Stimulated activated naive CD8-positive, alpha-beta T cell treated with anti-CD3 and anti-CD28 coated beads, Interleukin-15, Interleukin-2, amounts not matched to agents 100 U/mL and 50 U/mL, for 24 hours (primary cell): ENCODE data around the gene PRDX3.
"Not testable (repeated sequence)": the region's sequence is repeated elsewhere in the genome, so short reads cannot be mapped to it uniquely, and the experiment has no call there.

Source experiments
- ATAC-seq: fragments of 150-1000 bp; cut with Tn5 transposase; one replicate; pipeline ENCODE4 v1.10.0; 2021
- DNase-seq: peaks from one replicate; pipeline ENCODE4 v3.0.0; 2021

The PRDX3 gene

GRCh38 chr10:119165171-119166117 is 13.2 kb downstream of the PRDX3 start, which contains the start of gene SFXN4:
SFXN4 (minus strand) TSS chr10:119165714; CDS start chr10:119165647, 67 bp downstream.
- peak; percentile 94 for ATAC-seq
- peak; percentile 86 for DNase-seq

- no peak for ATAC-seq
- DNase-seq = no peak
Observed at GRCh38 chr10:119162452-119163092, 16.0 kb downstream of the PRDX3 start.

DNA sequence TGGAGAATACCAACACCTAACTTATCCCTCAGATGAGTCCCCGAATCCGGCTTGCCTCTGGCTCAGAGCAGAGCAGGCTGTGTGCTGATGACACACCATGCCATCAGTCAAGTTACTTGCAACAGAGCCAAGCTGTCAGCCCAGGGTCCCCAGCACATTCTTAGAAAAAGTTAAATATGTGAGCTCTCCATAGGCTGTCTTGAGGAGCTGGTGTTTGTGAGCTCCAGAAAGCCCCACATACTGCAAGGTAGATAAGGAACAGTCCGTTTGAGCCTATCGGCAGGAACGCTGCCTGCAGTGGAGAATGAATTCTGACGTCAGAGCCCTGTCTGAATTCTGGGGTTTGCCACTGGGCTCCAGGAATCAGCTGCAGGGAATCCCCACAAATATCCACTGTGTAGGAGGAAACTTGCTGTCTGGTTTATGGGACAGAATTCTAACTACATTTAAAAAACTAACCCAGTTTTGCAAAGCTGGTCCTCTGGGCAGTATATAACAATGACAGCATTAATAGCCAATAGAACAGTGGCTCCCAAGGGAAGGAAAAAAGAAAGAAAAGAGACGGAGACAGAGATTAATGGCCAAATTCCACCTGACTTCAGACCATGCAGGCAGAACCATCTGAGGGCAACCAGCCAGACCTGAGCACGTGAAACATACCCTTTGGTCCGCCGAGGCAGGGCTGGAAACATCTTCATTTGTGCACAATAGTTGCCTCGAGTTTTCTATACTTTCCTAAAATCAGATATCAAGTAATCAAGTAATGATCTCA is 16.7 kb downstream of the PRDX3 start:
- DNase-seq = no peak
- no peak for ATAC-seq

DNA sequence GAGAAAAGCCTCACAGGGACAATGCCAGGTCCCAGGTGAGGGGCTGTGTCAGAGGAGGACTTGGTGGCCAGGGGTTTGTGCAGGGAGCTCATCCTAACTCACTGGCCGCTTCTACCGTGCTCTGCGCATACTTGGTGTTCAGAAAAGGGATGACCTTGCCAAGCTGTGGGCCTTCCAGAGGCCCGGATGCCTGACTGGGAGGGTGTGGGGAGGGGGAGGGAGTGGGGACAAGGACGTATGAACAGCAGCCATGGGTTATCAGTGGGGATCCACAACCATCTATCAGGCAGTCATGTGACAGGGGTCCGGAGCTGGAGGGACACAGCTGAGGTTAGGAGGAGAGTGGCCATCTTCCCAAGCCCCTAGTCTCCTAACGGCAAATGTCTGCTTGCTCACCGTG is 19.3 kb downstream of the PRDX3 start:
- DNase-seq (no peak), ATAC-seq (no peak)

DNA sequence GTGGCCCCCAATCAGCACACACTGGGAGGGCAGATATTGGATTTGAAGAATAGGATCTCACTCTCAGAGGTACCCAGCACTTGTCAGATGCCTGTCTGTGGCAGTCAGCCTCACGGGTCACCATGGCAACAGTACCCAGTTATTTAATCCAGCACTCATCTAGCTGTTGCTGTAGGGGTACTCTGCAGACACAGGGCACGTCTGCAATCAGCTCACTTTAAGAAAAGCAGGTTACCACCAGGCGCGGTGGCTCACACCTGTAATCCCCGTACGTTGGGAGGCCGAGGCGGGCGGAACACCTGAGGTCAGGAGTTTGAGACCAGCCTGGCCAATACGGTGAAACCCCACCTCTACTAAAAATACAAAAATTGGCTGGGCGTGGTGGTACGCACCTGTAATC is 25.0 kb downstream of the PRDX3 start:
- ATAC-seq = no peak
- no peak for DNase-seq

GRCh38 chr10:119153041-119153440 is 25.6 kb downstream of the PRDX3 start:
- DNase-seq = no peak
- ATAC-seq = no peak

DNA sequence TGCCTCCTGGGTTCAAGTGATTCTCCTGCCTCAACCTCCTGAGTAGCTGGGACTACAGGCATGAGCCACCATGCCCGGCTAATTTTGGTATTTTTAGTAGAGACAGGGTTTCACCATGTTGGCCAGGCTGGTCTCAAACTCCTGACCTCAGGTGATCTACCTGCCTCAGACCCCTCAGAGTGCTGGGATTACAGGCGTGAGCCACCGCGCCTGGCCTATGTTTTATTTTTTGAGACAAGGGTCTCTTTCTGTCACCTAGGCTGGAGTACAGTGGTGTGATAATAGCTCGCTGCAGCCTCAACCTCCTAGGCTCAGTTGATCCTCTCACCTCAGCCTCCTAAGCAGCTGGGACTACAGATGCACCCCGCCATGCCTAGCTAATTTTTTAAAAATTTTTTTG is 27.0 kb downstream of the PRDX3 start:
- DNase-seq, ATAC-seq: not testable (repeated sequence)

DNA sequence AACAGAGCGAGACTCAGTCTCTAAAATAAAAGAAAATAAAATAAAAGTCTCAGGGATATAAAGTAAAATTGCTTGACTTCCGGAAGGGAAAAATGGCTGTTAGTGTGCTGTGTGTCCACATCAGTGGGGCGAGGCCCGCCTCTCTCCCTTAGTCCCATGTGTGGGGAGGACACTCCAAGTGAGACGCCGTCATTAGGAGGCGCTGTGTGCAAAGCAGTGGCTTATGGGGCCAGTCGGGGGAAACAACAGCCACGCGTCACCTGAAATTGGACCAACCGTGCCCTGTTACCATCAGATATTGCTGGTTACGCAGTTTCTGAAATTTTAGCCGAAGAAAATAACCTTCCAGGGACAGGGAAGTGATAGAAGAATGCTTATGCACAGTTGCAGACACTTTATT is 28.9 kb downstream of the PRDX3 start:
- no peak for ATAC-seq

GRCh38 chr10:119149157-119149556 is 29.5 kb downstream of the PRDX3 start:
- DNase-seq (no peak), ATAC-seq (no peak)

More for the DNA sequence above, 28.9 kb downstream of the PRDX3 start:
- no peak for DNase-seq

DNA sequence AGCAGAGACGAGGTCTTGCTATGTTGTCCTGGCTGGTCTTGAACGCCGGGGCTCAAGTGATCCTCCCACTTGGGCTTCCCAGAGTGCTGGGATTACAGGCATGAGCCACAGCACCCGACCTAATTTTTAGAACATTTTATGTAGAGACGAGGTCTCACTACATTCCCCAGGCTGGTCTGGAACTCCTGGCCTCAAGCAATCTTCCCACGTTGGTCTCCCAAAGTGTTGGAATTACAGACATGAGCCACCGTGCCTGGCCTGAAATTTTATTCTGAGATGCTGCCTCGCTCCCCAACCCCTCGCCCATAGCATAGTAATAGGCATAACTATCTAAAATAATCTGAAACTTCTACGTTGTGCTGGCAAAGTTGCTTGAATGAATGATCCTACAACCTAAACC is 35.0 kb downstream of the PRDX3 start:
- ATAC-seq = no peak
- no peak for DNase-seq

GRCh38 chr10:119140603-119141245 is 37.9 kb downstream of the PRDX3 start:
- ATAC-seq (no peak), DNase-seq (no peak)

GRCh38 chr10:119139464-119140067 is 39.0 kb downstream of the PRDX3 start:
- DNase-seq (peak; percentile 43), ATAC-seq (peak; percentile 50)

- DNase-seq (no peak), ATAC-seq (no peak)
Observed at GRCh38 chr10:119138346-119139306, 40.0 kb downstream of the PRDX3 start.

GRCh38 chr10:119137878-119138277 is 40.7 kb downstream of the PRDX3 start:
- not testable (repeated sequence) for DNase-seq, ATAC-seq

GRCh38 chr10:119136084-119136483 is 42.5 kb downstream of the PRDX3 start:
- DNase-seq (no peak), ATAC-seq (no peak)

GRCh38 chr10:119135513-119135881 is 43.1 kb downstream of the PRDX3 start:
- DNase-seq (no peak), ATAC-seq (no peak)

DNA sequence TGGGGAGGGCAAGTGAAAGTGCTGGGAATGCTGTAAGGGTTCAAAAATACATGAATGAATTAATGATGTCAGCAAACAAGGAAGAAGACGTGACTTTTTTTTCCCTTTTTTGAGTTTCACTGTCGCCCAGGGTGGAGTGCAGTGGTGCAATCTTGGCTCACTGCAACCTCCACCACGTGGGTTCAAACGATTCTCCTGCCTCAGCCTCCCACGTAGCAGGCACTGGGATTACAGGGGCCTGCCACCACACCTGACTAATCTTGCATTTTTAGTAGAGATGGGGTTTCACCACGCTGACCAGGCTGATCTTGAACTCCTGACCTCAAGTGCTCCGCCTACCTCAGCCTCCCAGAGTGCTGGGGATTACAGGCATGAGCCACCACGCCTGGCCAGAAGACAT is 44.7 kb downstream of the PRDX3 start:
- ATAC-seq (peak; percentile 57), DNase-seq (peak; percentile 44)

- DNase-seq (no peak), ATAC-seq (no peak)
Observed at GRCh38 chr10:119132521-119133345, 45.9 kb downstream of the PRDX3 start.

DNA sequence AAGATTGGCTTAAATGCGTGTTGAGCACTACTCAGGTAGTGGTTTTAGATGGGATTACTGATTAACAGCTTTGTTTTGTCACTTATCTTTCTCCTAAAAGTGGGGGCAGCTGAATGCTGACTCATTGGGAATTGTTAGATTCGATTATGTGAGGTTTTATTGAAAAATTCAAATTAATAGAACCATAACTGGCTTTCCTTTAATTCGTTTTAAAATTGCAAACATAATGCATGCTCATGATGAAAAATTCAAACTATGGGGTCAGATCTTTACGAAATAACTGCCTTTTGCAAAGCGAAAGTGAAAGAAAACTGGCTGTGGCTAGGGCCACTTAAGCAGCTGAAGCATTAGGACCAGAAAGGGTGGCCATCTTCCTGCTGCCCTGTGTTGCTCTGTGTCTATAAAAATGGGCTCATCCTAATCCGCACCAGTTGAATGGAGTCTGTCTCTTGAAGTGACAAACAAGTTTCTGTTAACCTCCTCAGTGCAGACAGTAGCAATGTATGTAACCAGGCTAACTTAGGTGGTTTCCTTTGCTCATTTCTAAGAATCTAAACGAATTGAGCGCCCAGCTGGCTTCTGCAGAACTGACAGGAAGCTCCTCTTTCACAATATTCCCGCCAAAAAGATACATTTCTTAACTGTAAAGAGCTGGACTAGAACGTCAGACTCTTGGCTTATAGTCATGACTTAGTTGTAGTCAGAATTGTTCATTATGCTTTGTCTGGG is 46.9 kb downstream of the PRDX3 start:
- peak; percentile 29 for DNase-seq

More for the DNA sequence above, 46.9 kb downstream of the PRDX3 start:
- ATAC-seq = peak; percentile 77
